22Rv1 (cell line): Measurements from ENCODE around the gene FHOD3.

Experiments
- H3K27ac ChIP-seq: fragments of 450-650 bp; 2 replicates; pipeline ENCODE4 v1.5.1; 2017
- CTCF ChIP-seq: fragments of 450-650 bp; IDR thresholded peaks from 2 replicates; pipeline ENCODE4 v1.5.1; 2017; ENCODE audit warnings: mild to moderate bottlenecking
- ZFX ChIP-seq: fragments of 450-650 bp; IDR thresholded peaks from 2 replicates; pipeline ENCODE4 v1.6.1; 2017; ENCODE audit warnings: antibody characterized with exemption, borderline replicate concordance

The FHOD3 gene

GRCh38 chr18:36828630-36829361 lies 531.3 kb downstream of the FHOD3 start, which contains the start of the genes KIAA1328 and TPGS2:
KIAA1328 (plus strand) TSS chr18:36829127; CDS start chr18:36829139, 12 bp downstream.
TPGS2 (minus strand) TSS chr18:36829002; CDS start chr18:36828767, 235 bp downstream.
- peak within 1 kb of the TSS; percentile 71 for H3K27ac ChIP-seq
- TF ChIP-seq ZFX (no peak), CTCF (peak; percentile 76)
